Measurements from ENCODE around the gene CCDC92.

The CCDC92 gene, protein sequence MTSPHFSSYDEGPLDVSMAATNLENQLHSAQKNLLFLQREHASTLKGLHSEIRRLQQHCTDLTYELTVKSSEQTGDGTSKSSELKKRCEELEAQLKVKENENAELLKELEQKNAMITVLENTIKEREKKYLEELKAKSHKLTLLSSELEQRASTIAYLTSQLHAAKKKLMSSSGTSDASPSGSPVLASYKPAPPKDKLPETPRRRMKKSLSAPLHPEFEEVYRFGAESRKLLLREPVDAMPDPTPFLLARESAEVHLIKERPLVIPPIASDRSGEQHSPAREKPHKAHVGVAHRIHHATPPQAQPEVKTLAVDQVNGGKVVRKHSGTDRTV

DNA sequence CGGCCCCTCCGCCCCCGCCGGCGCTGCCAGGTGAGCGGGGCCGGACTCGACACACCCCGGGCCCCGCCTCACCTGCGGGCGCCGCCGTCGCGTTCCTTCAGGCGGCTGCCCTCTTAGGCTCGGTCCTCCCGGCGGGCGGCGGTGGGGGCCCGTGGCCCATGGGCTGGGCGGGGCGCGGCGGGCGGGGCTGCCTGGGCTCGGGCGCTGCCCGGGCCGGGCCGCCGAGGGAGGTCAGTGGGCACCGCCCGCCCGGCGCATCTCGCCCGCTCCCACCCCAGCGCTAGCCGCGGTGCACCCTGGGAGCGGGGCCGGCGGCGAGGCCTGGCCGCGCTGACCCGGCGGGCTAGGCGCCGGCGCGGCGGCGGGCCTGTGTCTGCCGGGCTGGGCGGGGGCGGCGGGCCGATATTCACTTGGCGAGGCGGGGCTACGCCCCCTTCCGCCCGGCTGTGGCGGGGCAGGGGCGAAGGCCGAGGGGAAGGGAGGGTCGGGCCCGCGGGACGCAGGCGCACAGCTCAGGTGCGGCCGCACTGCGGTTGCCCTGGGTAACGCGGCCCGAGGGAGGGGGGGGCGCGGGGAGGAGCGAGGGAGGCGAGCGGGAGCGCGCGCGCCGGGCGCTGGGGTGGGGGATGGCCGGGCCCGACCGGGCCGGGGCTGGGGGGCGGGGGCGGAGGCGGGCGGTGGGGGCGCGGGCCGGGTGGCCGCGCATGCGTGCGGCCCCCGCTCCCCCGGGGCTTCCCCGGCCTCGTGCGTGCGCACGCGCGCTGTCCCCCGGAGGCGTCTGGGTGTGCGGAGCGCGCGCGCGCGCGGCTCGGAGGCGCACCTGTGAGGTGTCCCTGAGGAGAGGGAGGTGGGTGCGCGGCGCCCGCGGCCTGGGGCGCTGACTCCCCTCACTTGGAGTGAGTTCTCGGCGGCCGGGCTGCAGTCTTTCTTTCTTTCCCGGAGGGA is at the start of gene CCDC92, which contains the start of gene ZNF664:
Gene CCDC92 (minus strand): TSS at position 375 of the 945 bp plus-strand sequence. CDS start 28,526 bp downstream, outside the sequence.
Gene ZNF664 (plus strand): TSS at position 759 of the 945 bp plus-strand sequence. CDS start 38,930 bp downstream, outside the sequence.
- peak; percentile 86 to 94 for DNase-seq

DNA sequence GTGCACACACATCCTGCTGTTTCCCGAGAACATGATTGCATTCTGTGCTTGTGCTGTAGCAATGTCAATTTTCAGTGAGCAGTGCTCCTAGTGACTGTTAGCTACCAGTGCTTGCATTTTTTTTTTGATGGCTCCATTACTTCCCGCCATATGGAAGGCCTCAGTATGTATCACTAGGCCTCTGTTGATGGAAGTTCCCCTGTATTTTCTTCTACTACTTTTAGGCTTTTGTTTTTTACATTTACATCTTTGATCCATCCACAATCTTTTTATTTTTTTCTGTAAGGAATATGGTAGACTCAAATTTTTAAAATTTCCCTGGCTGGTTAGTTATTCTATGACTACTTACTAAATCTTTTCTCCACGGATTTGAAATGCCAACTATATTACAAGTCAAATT is 49.5 kb upstream of the CCDC92 start:
- no peak for DNase-seq

DNA sequence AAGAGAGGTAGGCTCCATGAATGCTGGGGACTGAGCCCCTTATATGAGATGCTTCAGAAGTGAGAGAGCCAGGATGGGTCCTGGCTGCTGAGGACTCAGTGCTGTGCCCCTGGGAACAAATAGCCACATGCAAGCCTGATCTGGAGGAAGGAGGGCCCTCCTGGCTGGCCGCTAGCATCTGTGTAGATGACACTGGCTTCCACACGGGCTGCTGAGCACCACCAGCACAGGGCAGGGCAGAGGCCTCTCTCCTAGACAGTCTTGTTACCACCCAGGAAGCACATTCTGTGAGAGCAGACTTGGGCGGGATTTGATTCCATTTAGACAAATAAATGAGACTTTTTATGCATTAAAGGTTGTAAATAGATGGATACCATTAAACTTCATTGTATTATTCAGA is 48.4 kb upstream of the CCDC92 start:
- DNase-seq, result no peak

DNA sequence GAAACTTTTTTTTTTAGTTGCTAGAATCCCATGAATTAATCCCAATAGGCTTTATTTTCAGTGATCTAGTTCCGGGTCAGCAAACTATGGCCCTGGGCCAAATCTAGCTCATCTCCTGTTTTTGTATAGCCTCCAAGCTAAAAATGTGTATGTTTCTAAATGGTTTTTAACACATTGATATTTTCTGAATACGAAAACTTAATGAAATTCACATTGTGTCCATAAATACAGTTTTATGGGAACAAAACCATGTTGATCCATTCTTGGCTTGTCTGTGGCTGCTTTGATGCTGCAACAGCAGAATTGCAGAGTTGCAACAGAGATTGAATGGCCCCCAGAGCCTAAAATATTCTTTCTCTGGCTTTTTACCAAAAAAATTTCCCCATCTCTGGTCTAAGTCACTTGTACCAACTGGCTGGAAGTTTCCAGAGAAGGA is 47.9 kb upstream of the CCDC92 start:
- no peak for DNase-seq

DNA sequence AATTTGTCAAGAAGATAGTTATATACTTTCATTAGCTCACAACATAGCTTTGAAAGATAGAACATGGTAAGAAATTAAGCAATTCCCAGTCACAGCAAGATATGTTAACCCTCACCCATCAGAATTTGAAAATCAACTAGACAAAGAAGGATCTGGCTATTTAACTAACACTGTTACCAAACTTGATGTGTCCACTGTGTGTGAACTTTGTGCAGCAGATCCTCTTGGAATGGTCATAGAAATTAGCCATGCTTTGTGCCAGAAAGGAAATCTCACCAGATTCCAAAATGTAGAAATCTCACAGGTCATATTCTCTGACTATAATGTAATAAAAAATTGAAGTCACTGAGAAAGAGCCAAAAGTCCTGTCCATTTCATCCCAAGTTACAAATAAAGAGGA is 46.5 kb upstream of the CCDC92 start:
- no peak for DNase-seq

DNA sequence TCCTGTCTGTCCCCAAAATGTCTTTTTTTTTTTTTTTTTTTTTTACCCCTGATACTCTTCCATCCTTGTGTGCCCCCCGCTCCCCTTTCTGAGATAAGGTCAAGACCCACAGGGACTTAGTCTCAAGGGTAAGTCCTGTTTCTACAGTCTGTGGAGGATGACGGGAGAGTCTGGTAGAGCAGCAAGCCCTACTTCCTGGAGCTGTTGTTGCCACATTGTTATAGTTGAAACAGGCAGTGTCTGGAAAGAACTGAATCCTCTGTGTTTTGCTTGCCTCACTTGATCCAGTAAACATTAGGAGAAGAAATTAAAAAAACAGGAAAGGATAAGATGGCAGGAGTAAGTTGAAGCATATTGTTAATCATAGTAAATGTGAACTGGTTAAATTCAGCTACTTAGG is 45.9 kb upstream of the CCDC92 start:
- DNase-seq, result no peak

DNA sequence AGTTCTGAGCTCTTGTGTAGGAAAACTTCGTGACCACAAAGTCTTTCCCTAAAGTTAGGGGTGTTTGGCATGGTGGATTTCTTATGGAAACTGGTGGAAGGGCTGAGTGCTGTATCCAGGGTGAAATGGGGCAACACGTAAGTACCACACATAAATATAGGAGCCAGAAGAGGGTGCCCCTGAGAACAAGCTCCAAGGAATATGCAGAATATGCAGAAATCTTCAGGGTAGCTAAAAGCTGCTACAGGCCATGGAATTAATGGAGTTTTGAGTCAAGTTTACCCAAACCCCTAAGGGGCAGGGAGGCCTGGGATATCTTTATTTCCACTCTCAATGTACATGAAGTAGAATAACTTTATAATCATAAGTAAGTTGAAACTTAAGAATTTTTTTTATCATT is 44.4 kb upstream of the CCDC92 start:
- DNase-seq, result no peak

DNA sequence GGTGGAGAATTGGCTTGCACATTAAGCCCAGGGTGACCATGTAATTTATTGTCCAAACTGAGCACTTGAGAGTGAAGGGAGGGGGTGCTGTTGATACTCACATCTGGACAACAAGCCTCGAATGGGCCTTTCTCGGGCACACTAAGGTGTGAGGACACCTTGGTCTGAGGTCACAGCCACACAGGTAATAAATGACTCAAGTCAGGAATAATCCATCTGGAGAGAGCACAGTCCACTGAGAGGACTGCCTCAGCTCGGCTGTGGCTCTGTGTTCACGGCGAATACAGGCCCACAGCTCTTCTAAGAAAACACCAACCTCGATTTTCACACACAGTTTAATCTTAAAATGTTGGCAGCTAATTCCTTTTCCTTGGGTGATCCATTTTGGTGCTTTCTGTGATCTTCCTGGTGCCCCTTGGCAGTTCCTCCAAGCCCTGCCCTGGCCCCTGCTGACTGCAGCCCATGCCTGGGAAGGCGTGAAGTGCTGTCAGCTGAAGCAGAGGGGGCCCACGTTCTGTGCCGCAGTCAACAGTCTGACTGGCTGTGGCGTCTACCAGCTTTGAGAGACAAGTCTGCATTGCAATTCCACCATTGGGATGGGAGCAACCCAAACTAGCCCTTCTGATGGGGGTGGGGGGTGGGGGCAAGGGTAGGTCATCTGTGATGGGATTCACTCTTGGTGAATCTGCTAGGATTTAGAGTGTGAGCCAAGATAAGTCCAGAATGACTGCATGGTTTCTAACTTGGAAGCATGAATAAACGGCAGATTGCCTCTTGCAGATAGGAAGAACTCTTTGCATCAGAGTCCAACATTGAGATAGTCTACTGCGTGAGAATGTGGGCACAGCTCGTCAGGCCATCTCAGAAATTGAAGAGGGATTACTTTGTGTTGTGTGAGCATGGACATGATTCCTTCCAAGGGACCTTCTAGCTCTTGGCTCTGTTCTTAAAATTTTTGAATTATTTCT is 43.1 kb upstream of the CCDC92 start:
- DNase-seq, result no peak

DNA sequence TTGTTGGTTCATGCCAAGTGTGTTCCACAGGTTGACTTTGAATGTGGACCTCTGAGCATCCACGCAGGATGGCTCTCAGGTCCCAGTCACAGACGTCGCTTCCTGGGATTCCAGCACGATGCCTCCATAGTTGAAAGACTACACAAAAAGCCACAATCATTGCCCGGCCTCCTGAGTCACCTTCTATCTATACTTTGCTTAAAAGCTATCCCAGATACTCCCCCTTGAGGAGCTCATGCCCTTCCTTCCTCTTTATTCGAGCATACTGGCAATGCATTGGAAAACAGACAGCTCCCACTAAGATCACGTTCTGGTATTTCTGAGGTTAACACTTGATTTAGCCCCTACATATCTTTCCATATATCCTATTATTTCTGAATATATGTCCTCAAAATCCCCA is 40.4 kb upstream of the CCDC92 start:
- no peak for DNase-seq

DNA sequence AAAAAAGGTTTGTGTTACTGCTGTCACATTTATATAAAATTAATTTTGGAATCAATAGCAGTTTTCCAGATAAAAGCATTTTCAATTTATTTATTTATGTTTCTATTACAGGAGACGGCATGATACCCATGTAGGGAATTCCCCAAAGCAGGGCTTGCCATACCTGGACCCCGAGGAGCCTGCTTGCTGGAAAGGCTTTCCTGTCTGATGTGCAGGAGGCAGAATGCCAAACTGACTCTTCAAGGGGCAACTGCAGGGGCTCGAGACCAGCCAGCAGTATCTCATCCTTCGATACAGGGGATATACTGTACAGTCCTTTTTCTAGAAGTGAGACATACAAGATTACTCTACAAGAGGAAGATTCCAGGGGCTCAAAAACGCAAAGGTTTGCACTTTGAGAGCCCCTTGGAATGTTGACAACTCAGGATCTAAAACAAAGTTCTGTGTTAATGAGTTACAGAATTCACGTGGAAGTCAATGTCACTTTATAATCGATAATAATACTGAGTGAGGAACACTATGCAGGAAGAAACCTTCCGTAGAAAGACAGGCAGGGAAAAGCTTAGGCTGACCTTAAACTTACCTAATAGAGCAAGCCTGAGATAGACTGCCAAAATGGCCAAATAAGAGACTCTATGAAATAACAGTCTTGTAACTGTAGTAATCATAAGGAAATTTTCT is 38.9 kb upstream of the CCDC92 start:
- no peak for DNase-seq

DNA sequence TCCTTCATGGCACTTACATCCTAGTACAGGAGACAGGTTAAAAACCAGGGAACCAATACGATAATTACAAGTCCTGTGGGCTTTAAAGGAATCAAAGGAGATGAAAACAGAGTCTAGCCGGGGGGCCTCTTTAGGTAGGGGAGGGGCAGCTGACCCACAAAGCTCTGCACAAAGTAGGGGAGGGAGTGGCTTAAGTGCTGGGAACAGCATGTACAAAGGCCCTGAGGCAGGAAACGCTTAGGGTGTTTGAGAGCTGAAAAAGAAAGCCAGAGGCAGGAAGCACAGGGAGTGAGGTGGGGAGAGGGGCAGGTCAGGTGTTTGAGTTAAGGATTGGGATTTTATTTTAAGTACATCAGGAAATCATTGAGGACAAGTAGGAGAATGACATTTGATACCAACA is 38.1 kb upstream of the CCDC92 start:
- no peak for DNase-seq

DNA sequence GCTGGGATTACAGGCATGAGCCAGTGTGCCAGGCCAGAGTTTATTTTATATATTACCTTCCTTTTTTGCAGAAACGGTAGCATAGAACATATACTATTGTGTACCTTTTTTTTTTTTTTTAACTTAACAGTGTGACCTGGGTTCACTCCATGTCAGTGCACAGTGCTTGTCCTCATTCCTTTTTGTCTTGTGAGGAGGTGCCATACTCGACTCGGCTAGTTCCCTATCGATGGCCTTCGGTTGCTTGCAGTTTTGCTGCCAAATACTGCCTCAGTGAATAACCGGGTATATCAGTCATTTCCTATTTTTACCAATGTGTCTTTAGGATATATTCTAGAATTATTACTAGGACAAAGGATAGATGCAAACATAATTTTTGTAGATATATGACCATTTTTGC is 37.1 kb upstream of the CCDC92 start:
- no peak for DNase-seq

DNA sequence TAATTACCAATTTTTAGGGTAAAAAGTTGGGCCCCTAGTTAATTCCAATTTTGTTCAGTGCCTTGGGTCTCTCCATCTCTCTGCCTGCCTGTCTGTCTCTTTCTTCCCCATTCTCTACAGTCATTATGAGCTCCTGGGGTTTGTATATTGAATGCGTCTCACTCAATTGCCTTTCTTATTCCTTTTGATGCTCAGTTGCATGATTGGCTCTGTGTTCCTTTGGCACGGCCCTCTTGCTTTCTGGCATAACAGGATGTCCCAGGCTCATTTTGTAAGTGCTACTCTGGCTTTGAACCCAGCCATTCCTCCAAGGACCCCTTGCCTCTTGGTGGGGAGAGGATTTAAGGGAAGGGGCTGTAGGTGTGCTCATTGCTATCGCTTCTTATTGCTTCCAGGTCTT is 36.0 kb upstream of the CCDC92 start:
- no peak for DNase-seq

DNA sequence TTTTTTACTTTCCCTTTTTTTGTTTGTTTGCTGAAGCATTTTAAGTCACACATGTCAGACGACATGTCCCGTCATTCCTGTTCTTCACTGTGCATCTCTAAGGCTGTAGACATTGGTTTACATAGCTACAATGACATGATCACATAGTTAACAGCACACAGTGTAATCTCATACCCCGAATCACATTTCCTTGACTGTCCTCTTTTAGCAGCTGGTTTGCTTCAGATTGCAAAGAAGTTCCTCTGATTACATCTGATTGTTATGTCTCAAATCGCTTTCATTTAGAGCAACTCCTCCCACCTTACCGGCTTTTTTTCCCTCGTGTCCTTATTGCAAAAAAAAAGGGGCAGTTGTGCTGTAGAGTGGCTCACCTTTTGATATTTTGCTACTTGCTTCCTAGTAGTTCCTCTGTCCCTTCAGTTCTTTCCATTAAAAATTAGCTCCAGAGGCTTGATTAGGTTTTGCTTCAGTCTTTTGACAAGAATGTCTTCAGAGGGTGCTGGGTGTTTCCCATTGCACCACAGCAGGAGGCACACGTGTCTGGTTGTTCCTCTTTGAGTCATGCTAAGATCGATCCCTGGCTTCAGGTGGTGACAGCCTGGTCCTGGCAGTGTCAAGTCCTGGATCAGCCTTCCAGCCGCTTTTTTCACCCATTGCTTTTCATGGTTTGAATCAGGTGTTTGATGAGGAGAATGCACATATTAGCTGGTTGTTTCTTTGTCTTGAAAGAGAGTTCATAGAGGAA is 35.4 kb upstream of the CCDC92 start:
- DNase-seq, result no peak

DNA sequence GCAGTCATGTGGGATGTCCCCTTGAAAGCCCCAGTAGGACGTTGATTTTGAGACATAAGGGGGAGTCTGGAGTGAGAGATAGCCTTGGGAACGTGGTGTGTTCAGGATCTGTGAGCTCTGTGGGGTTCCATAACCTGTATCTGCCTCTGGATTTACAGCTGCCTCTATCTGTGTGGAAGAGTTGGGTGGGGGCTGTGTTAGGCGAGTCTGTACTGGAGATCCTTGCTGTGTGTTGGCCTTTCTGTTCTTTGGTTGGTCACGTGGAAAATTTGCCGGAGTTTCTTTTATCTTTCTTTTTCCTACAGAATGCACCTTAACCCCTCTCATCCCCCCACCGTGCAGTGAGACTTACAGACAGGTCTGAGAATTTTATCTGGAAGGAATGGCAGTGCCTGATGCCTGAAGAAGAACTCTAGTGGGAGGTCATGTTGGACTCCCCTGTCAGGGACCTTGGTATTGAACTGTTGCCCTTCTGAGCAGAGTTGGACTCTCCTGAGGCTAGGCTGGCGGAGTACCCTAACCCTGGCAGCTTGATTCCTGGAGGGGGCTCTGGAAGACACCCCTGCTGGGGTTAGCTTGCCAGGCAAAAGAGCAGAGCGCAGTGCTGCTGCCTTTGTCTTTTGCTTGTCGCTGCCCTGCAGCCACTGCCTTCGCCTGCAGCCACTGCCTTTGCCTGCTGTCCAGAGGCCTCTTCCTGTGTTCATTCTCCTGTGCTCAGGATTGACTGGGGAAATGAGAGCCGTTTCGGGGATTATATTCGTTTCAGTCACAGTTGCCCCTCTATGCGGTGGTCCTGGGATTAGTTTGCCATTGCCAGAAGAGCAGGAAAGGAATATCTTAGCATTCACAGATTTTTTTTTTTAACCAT is 34.4 kb upstream of the CCDC92 start:
- no peak for DNase-seq

DNA sequence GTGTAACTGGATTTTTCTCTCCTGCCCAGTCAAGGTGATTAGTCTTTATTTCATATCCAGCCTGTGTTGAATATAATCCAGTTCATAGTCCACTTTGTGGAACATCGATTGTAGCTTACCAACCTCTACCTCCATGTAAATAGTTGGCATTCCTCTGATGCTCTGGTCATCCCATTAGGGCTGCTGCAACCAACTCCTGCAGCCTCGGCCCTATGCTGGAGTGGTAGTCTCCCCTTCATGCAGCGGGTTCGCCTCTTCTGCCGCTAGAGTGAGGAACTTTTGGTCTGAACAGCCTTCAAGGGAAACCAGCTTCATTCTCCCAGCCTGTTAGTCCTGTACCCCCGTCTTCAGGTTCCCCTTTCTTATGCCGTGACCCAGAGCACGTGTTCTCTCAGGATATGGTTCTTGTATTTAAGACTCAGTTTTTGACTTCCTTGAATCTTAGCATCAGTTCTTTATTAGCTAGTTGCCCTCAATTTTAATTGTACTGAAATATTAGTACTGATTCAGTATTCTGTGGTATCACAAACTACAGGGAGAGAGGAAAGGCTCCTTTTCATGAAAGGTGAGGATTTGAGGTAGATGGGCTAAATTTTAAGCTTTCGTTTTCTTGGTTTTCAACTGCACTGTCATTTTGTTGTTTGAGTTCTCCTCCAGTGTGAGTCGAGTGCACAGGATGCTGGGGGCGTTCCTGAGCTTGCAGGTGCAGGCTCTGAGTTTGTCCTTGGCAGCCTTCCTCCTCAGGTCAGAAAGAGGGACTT is 33.6 kb upstream of the CCDC92 start:
- no peak for DNase-seq

DNA sequence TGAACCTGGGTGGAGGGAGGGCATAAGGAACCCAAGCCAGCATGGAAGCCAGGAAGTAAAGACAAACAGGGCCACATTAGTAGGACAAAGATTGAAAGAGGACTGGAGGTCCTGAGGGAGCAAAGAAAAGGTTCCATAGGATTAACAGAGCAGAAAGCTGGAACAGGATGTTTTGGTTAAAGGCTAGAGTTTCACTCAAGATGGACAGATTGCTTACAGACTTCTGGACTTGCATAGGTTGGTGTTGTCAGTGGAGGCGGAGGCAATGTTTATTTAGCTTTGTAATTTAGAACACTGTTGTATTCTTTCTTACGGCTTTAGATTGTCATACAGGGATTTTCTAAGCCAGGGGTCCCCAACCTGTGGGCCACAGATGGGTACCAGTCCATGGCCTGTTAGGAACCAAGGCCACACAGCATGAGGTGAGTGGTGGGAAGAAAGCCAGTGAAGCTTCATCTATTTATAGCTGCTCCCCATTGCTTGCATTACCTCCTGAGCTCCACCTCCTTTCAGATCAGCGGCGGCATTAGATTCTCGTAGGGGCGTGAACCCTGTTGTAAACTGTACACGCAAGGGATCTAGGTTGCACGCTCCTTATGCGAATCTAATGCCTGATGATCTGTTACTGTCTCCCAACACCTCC is 31.7 kb upstream of the CCDC92 start:
- DNase-seq, result no peak

DNA sequence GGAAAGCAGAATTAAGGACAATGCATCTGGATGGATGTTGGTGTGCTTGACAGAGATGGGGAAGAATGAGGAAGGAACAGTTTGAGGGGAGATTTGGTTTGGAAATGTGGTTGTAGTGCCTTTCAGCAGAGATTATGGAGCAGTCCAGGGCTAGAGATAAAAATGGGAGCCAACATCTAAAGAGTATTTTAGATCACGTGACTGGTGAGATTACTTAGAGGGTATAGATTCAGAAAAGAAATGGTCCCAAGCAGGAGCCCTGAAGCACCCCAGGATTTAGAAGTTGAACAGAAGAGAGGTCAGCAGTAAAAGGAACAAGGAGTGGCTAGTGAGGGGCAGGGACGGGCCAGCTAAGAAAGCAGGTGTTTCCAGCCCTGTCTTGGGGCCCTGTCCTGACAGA is 30.0 kb upstream of the CCDC92 start:
- DNase-seq, result no peak
